Measurements from ENCODE around the gene RBSN. TPM values are rescaled to one million over a fixed set of nuclear protein-coding genes. Genes with fewer than 3 reads are reported as not detected.

Gene RBSN
- total RNA-seq, 1 donor from 2014 or later = 29.0 TPM

- CTCF ChIA-PET = no interaction called here
- Mint-ChIP-seq H3K27me3 (peaks cover 1% of the 10 kb centered on the region), H3K27ac (no peak overlapping the region), H3K9me3 (no peaks in the 10 kb centered on the region), H3K4me1 (peaks cover 4% of the 10 kb centered on the region), H3K4me3 (no peak overlapping the region), H3K36me3 (ENCODE audit: low read depth) (no peaks in the 10 kb centered on the region)
- ATAC-seq (ENCODE audit: low read depth) (no peak), DNase-seq (no peak)
- TF ChIP-seq CTCF (IDR thresholded peaks at IDR 0.05) = no peak
- POLR2A ChIA-PET = no interaction called here
- intact Hi-C loops (cut with micrococcal nuclease) = no loop called here
Measured at GRCh38 chr3:15113884-15114283, 14.9 kb upstream of the RBSN start.

- no peak overlapping the region for H3K27ac Mint-ChIP-seq
- H3K27me3 Mint-ChIP-seq = peaks cover 2% of the 10 kb centered on the region
- H3K4me3 Mint-ChIP-seq = no peak overlapping the region
- no peak for DNase-seq
- POLR2A ChIA-PET = no interaction called here
- no peak for ATAC-seq (ENCODE audit: low read depth)
- H3K36me3 Mint-ChIP-seq (ENCODE audit: low read depth) = no peaks in the 10 kb centered on the region
- CTCF ChIA-PET = no interaction called here
- TF ChIP-seq CTCF (IDR thresholded peaks at IDR 0.05) = no peak
- H3K4me1 Mint-ChIP-seq = peaks cover 1% of the 10 kb centered on the region
- intact Hi-C loops (cut with micrococcal nuclease) = no loop called here
- H3K9me3 Mint-ChIP-seq = no peaks in the 10 kb centered on the region
Measured at GRCh38 chr3:15113471-15113870, 14.5 kb upstream of the RBSN start.

GRCh38 chr3:15112011-15112410 lies 13.1 kb upstream of the RBSN start:
- ChIA-PET POLR2A (no interaction called here), CTCF (no interaction called here)
- TF ChIP-seq CTCF (IDR thresholded peaks at IDR 0.05) = no peak
- intact Hi-C loops (cut with micrococcal nuclease) = no loop called here
- no peak for DNase-seq
- ATAC-seq (ENCODE audit: low read depth) = no peak
- Mint-ChIP-seq H3K27ac (no peak overlapping the region), H3K27me3 (peaks cover 7% of the 10 kb centered on the region), H3K36me3 (ENCODE audit: low read depth) (no peaks in the 10 kb centered on the region), H3K9me3 (no peaks in the 10 kb centered on the region), H3K4me3 (no peak overlapping the region), H3K4me1 (peaks cover 2% of the 10 kb centered on the region)

- no peak for TF ChIP-seq CTCF (IDR thresholded peaks at IDR 0.05)
- POLR2A ChIA-PET = no interaction called here
- intact Hi-C loops (cut with micrococcal nuclease) = no loop called here
- Mint-ChIP-seq H3K4me1 (peaks cover 2% of the 10 kb centered on the region), H3K4me3 (no peak overlapping the region), H3K9me3 (no peaks in the 10 kb centered on the region), H3K27me3 (peaks cover 7% of the 10 kb centered on the region), H3K36me3 (ENCODE audit: low read depth) (no peaks in the 10 kb centered on the region), H3K27ac (no peak overlapping the region)
- DNase-seq (no peak), ATAC-seq (ENCODE audit: low read depth) (no peak)
- CTCF ChIA-PET = interaction anchor here (1.4 to 4.0 kb wide), 2 partner anchors 8 to 93 kb away, joined by 4 to 18 read pairs; no protein-coding TSS in a partner anchor
Measured at GRCh38 chr3:15110206-15110605, 11.3 kb upstream of the RBSN start.

GRCh38 chr3:15108869-15109268 lies 9.9 kb upstream of the RBSN start:
- no peak for TF ChIP-seq CTCF (IDR thresholded peaks at IDR 0.05)
- Mint-ChIP-seq H3K27ac (no peak overlapping the region), H3K27me3 (peaks cover 7% of the 10 kb centered on the region), H3K9me3 (no peaks in the 10 kb centered on the region), H3K36me3 (ENCODE audit: low read depth) (no peaks in the 10 kb centered on the region), H3K4me1 (peaks cover 2% of the 10 kb centered on the region), H3K4me3 (no peak overlapping the region)
- DNase-seq (no peak), ATAC-seq (ENCODE audit: low read depth) (no peak)
- ChIA-PET CTCF (interaction anchor here (1.0 to 4.0 kb wide), 9 partner anchors 9 to 448 kb away, joined by 3 to 18 read pairs (median 4); partner anchors contain the start of gene CAPN7), POLR2A (interaction anchor here (1.2 to 1.3 kb wide), 2 partner anchors 97 to 162 kb away, joined by 3 read pairs; no protein-coding TSS in a partner anchor)
- intact Hi-C loops (cut with micrococcal nuclease) = loop anchor here (1.0 to 5.0 kb wide), 6 partner anchors 98 to 1138 kb away; partner anchors contain the start of gene CAPN7

Measured in activated B cell treated with CpG ODN at 0.5 μM for 24 hours (primary cell).